Parathyroid adenoma (tissue), 2 donors: ENCODE measurements around the gene MED28.
A peak's percentile ranks its signal among the peaks of the same experiment; 100 is the strongest.

Source experiments
- H2AFZ ChIP-seq: fragments of 300-600 bp; sonication (generic); one replicate; pipeline ENCODE4 v1.7.0; 2017; ENCODE audit warnings: antibody characterized with exemption, mild to moderate bottlenecking
- H3K27ac ChIP-seq: fragments of 300-600 bp; sonication (generic); one replicate; pipeline ENCODE4 v1.7.0; 2017
- H3K27me3 ChIP-seq: fragments of 300-600 bp; sonication (generic); one replicate; pipeline ENCODE4 v1.7.0; 2017; ENCODE audit warnings: low read length; ENCODE audit not compliant: control insufficient read depth, insufficient read depth
- H3K36me3 ChIP-seq: fragments of 300-600 bp; sonication (generic); one replicate; pipeline ENCODE4 v1.7.0; 2017; ENCODE audit warnings: low read length; ENCODE audit not compliant: control insufficient read depth, insufficient read depth
- H3K4me1 ChIP-seq: fragments of 300-600 bp; sonication (generic); one replicate; pipeline ENCODE4 v1.7.0; 2017; ENCODE audit warnings: control low read depth
- H3K4me2 ChIP-seq: fragments of 300-600 bp; sonication (generic); one replicate; pipeline ENCODE4 v1.7.0; 2017; ENCODE audit warnings: low read length
- H3K4me3 ChIP-seq: fragments of 300-600 bp; sonication (generic); one replicate; pipeline ENCODE4 v1.7.0; 2017; ENCODE audit warnings: low read depth, low read length
- H3K79me2 ChIP-seq: fragments of 300-600 bp; sonication (generic); one replicate; pipeline ENCODE4 v1.7.0; 2017; ENCODE audit warnings: control low read depth
- H3K9ac ChIP-seq: fragments of 300-600 bp; sonication (generic); one replicate; pipeline ENCODE4 v1.7.0; 2017; ENCODE audit warnings: mild to moderate bottlenecking
- H3K9me3 ChIP-seq: fragments of 300-600 bp; sonication (generic); one replicate; pipeline ENCODE4 v1.7.0; 2017; ENCODE audit warnings: low read length; ENCODE audit not compliant: control insufficient read depth
- TF ChIP-seq, protein P1 (sequence below): fragments of 300-600 bp; sonication (generic); IDR thresholded peaks from one replicate; pipeline ENCODE4 v1.7.0; 2017; ENCODE audit warnings: antibody characterized with exemption, mild to moderate bottlenecking
- donor health status: primary hyperparathyroidism.

The MED28 gene

DNA sequence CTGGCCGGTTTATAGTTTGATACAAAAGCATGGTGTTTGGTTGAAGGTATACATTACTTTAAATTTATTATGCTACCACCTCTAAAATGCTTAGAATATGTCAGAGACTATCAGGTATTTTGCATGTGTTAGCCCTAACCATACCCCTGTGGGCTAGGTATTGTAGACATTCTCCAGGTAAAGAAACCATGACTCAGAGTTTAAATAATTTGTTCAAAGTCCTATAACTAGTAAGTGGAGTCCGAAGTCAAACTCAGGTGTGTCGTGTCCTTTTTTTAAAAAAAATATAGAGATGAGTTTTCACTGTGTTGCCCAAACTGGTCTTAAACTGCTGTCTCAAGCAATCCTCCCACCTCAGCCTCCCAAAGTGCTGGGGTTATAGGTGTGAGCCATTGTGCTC is 25.1 kb upstream of the MED28 start:
- Histone ChIP-seq H3K9me3 (no peaks in the 10 kb centered on the region), H3K4me2 (no peak overlapping the region), H3K36me3 (no peaks in the 10 kb centered on the region), H3K27ac (no peak overlapping the region), H2AFZ (no peak overlapping the region), H3K4me3 (no peak overlapping the region), H3K9ac (no peak overlapping the region), H3K4me1 (no peaks in the 10 kb centered on the region), H3K27me3 (no peaks in the 10 kb centered on the region), H3K79me2 (no peaks in the 10 kb centered on the region)
- TF ChIP-seq, protein P1, sequence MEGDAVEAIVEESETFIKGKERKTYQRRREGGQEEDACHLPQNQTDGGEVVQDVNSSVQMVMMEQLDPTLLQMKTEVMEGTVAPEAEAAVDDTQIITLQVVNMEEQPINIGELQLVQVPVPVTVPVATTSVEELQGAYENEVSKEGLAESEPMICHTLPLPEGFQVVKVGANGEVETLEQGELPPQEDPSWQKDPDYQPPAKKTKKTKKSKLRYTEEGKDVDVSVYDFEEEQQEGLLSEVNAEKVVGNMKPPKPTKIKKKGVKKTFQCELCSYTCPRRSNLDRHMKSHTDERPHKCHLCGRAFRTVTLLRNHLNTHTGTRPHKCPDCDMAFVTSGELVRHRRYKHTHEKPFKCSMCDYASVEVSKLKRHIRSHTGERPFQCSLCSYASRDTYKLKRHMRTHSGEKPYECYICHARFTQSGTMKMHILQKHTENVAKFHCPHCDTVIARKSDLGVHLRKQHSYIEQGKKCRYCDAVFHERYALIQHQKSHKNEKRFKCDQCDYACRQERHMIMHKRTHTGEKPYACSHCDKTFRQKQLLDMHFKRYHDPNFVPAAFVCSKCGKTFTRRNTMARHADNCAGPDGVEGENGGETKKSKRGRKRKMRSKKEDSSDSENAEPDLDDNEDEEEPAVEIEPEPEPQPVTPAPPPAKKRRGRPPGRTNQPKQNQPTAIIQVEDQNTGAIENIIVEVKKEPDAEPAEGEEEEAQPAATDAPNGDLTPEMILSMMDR: no peak

DNA sequence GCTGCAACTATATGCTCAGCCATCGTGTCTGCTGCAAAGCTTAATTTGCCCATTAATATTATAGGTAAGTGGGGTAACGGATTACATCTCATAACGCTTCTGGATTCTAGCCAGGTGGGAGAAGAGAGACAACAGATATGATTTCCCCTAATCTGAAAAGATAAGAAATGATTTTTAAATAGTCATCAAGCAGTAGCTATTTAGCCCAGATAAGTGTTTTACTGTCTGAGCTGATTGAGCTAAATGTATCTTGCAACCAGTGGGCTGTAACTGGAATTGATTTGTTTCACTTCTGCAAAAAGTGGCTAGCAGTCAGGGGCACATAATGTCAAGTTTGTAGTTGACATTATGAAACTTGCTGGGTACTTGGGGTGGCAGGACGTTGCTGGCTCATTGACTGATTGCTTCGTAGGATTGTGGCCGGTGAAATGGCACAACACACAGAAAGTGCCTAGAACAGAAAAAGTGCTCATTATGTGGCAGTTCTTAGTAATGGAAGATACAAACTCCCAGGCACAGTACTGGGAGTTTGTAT is 18.9 kb upstream of the MED28 start:
- H3K27ac ChIP-seq: no peak overlapping the region

DNA sequence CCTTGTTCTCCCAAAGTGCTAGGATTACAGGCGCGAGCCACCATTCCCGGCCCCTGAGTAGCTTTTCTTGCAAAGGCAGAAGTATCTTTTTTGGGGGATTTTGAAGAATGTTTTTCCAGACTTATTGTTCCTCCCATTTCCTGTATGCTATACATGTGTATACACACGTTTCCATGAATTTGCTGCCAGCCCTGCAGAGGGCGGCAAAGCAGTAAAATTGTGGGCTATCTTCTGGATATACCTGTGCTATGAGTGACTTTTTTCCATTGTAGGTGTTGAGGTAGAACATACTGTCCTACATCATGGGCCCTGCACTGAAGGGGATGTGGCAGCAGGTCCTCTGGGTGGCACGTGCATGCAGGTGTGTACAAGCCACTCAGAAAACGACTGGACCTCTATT is 16.9 kb upstream of the MED28 start:
- no peak overlapping the region for H3K27ac ChIP-seq

More for the DNA sequence above, 18.9 kb upstream of the MED28 start:
- Histone ChIP-seq H3K27me3 (no peaks in the 10 kb centered on the region), H3K4me2 (no peak overlapping the region), H3K79me2 (no peaks in the 10 kb centered on the region), H2AFZ (no peak overlapping the region), H3K36me3 (no peaks in the 10 kb centered on the region), H3K4me3 (no peak overlapping the region), H3K4me1 (no peaks in the 10 kb centered on the region), H3K9ac (no peak overlapping the region), H3K9me3 (no peaks in the 10 kb centered on the region)
- TF ChIP-seq, protein P1: no peak

DNA sequence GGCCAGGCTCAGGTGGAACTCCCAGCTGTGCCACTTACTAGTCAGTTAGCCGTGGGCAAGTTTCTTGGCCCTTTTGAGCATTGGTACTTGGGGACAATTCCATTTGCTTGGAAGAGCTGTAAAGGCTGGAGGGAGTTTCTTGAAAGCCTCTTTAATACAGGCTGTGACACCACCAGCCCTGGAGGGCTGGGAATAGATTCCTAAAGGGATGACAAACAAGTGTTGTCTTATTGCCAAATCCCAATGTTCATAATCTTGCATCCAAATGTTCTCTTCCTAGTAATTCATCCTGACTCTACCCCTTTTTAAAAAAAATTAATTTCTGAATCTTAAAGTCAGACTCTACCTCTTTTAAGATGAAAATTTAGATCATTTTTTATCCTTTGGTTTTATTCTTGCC is 14.6 kb upstream of the MED28 start:
- no peaks in the 10 kb centered on the region for H3K4me1 ChIP-seq
- TF ChIP-seq, protein P1: no peak
- H3K36me3 ChIP-seq: no peaks in the 10 kb centered on the region
- no peak overlapping the region for H3K9ac ChIP-seq
- H3K4me2 ChIP-seq: no peak overlapping the region
- H3K4me3 ChIP-seq: no peak overlapping the region
- no peak overlapping the region for H3K27ac ChIP-seq
- no peaks in the 10 kb centered on the region for H3K27me3 ChIP-seq
- H3K9me3 ChIP-seq: no peaks in the 10 kb centered on the region
- no peak overlapping the region for H2AFZ ChIP-seq
- H3K79me2 ChIP-seq: no peaks in the 10 kb centered on the region

More for the DNA sequence above, 16.9 kb upstream of the MED28 start:
- TF ChIP-seq, protein P1: peak; percentile 31
- Histone ChIP-seq H3K4me3 (no peak overlapping the region), H3K9ac (no peak overlapping the region), H2AFZ (no peak overlapping the region), H3K79me2 (no peaks in the 10 kb centered on the region), H3K36me3 (no peaks in the 10 kb centered on the region), H3K4me1 (no peaks in the 10 kb centered on the region), H3K27me3 (no peaks in the 10 kb centered on the region), H3K4me2 (no peak overlapping the region), H3K9me3 (no peaks in the 10 kb centered on the region)

DNA sequence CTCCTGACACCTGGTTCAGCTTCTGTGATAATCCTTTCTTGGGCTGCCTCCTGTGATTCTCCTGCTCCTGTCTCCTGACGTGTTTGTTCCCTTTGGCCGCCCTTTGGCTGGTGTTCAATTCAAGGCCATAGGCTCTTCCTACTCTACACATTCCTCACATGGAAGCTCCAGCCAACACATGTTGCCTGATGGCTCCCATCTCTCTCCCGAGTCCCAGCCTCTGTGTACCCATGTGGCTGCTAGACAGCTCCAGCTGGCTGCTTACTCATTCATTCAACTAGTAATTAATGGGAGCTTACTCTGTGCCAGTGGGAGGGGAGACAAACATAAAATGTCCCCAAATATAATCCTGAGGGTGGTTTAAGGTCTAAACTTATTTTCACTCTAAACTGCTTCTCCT is 9.2 kb upstream of the MED28 start:
- no peak overlapping the region for H3K4me2 ChIP-seq
- H3K36me3 ChIP-seq: no peaks in the 10 kb centered on the region
- H3K4me3 ChIP-seq: no peak overlapping the region
- no peaks in the 10 kb centered on the region for H3K79me2 ChIP-seq
- no peaks in the 10 kb centered on the region for H3K4me1 ChIP-seq
- H3K27me3 ChIP-seq: no peaks in the 10 kb centered on the region
- no peak overlapping the region for H2AFZ ChIP-seq
- TF ChIP-seq, protein P1: no peak
- H3K9ac ChIP-seq: no peak overlapping the region
- H3K27ac ChIP-seq: no peak overlapping the region
- H3K9me3 ChIP-seq: no peaks in the 10 kb centered on the region
